Adipocyte (in vitro differentiated cells): ENCODE results near the gene GPANK1.
A peak's percentile ranks its signal among the peaks of the same experiment; 100 is the strongest.

Experiments
- DNase-seq: peaks from one replicate; pipeline ENCODE4 v3.0.0-alpha.2; 2015; ENCODE audit warnings: low read depth
- H3K27me3 ChIP-seq: replicated peaks from 2 replicates; pipeline ENCODE4 v1.7.0; 2013; ENCODE audit warnings: mild to moderate bottlenecking, low read length, moderate library complexity; ENCODE audit not compliant: control insufficient read depth, insufficient read depth
- H3K36me3 ChIP-seq: 2 replicates; pipeline ENCODE4 v1.7.0; 2013; ENCODE audit warnings: low read length, mild to moderate bottlenecking, moderate library complexity; ENCODE audit not compliant: control insufficient read depth, insufficient read depth, severe bottlenecking
- H3K4me1 ChIP-seq: 2 replicates; pipeline ENCODE4 v1.7.0; 2013; ENCODE audit warnings: mild to moderate bottlenecking, low read length, moderate library complexity; ENCODE audit not compliant: control insufficient read depth, insufficient read depth
- H3K4me3 ChIP-seq: 2 replicates; pipeline ENCODE4 v1.7.0; 2013; ENCODE audit warnings: mild to moderate bottlenecking, low read length, moderate library complexity
- H3K9ac ChIP-seq: 2 replicates; pipeline ENCODE4 v1.7.0; 2013; ENCODE audit warnings: mild to moderate bottlenecking, low read length, moderate library complexity
- H3K9me3 ChIP-seq: 2 replicates; pipeline ENCODE4 v1.7.0; 2013; ENCODE audit warnings: mild to moderate bottlenecking, low read length, moderate library complexity; ENCODE audit not compliant: control insufficient read depth

Gene GPANK1

DNA sequence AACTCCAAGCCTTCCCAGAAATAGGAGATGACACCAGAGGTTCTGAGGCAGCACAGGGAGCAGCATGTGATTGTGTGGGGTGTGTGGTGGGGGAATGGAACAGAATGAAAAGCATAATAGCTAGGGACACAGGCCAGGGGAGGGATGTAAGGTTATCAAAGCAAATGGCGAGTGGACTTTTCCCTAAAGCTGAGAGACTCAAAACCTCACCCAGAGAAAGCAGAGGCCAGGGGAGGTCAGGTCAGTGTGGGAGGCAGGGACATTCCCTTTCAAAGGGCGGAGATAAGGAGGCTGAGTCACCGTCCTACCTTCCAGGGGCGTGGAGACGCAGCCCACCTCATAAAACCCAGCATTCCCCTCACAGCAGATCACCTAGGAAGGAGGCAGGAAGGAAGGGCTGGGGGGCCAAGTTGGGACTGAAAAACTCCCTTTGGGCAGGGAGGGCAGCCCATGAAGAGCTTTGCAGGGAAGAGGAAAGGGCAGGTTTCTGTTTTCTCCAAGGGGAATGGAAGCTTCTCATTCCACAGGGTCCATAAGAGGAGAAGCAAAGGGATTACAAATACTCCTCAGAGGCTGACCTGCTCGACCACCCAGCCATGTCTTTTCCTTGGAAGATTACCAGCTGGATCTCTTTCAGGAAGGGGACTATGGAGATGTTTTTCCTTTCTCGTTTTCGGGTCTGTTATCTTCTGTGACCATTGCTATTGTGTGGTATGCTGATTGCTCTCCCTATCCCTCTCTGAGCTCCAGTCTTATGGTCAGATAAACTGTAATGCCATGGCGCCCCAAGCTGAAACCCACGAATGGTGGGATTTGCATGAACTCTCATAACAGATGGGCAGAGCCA is 25.7 kb upstream of the GPANK1 start:
- no peaks in the 10 kb centered on the region for H3K27me3 ChIP-seq
- no peak overlapping the region for H3K4me3 ChIP-seq
- H3K36me3 ChIP-seq: peaks cover 90% of the 10 kb centered on the region
- no peaks in the 10 kb centered on the region for H3K9me3 ChIP-seq
- no peaks in the 10 kb centered on the region for H3K4me1 ChIP-seq
- no peak overlapping the region for H3K9ac ChIP-seq
- DNase-seq: no peak

DNA sequence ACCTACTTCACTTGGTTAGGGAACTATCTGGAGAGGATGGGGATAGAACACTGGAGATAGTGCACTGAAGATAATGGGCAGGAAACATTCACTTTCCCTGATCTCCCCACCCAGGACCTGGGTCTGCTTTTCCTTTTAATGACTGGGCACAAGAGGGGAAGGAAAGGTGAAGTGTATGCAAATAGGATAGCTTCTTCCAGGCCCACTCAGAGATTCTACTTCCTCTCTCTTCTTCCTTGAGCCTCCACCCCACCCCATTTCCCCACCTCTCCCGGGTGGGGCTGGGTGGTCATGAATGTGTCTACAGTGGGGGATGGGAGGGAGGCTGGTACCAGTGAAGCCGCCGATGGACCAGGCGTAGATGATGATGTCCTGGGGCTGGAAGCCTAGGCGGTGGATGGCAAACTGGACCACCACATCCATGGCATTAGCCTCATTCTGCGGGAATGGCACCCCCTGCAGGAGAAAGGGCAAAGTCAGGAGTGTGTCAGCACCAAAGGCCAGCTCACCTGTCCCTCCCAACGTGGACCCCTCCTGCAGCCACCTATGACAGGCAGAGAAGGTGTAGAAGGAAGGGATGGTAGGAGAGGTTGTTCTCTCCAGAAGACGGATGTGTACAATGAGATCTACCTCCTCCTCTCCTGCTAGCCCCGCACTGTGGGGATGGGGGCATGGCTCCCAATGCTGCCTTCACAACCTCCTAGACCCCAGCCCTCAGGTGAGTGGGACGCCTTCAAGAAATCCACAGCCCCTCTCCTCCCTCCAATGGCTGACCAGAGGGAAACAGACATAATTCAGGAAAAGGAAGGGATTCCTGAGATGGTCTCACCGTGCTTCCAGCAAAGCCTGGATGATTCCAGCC is 24.7 kb upstream of the GPANK1 start:
- Histone ChIP-seq H3K4me3 (no peak overlapping the region), H3K27me3 (no peaks in the 10 kb centered on the region), H3K36me3 (peaks cover 82% of the 10 kb centered on the region), H3K4me1 (no peaks in the 10 kb centered on the region), H3K9ac (no peak overlapping the region), H3K9me3 (no peaks in the 10 kb centered on the region)
- DNase-seq: no peak

DNA sequence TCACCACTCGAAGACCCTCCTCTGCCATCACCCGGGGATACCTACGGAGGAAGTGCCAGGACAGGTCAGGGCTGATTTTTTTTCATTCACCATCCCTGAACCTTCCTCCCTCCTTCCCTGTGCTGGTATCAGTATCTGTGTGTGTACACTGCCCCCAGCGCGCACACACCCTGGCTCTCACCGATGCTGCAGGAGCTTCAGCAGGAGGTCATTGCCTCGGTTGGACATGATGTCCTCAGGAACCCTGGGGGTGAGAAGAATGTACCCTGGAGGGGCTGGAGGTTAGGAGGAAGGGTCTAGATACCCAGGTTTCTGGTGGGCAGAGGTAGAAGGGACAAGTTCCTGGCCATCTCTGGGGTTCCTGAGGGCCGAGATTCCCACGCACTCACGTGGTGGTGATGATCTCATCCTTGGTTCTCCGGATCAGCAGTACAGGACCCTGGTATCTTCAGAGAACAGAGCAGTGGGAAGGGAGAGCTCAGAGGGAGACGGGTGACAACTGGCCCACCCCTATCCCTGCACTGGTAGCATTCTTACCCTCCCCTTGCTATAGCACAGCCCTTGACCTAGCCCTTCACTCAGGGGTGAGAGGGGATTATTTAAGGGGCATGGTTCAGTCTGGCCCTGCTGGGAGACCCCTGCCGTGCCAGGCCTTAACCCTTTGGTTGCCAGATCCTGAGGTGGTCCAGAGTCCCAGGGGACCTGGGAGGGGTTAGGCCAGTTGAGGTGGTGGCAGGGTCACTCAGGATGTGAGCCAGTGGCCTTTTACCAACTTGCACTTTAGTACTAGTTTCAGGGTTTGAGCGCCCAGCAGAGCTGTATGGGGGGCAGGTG is 23.3 kb upstream of the GPANK1 start:
- no peak for DNase-seq
- Histone ChIP-seq H3K9me3 (no peaks in the 10 kb centered on the region), H3K9ac (no peak overlapping the region), H3K4me3 (no peak overlapping the region), H3K36me3 (peaks cover 70% of the 10 kb centered on the region), H3K4me1 (no peaks in the 10 kb centered on the region), H3K27me3 (no peaks in the 10 kb centered on the region)

DNA sequence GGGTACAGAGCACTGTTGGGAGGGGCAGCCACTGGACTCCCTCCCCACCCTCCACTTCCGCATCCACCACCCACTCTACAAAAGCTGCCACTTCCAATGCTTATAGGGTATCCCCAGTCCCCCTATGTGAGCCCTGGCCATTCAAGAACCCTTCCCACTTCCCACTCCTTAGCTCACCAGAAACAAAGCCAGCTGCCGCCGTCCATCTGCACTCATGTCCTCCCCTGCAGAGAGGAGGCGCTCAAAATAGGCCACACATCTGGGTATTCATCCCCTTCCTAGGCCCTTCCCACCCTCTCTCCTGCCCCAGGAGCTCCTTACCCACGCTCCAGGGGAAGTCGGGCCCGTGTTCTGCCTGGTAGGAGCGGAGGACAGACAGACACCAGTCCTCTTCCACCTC is 22.5 kb upstream of the GPANK1 start:
- H3K27me3 ChIP-seq: no peaks in the 10 kb centered on the region
- no peaks in the 10 kb centered on the region for H3K4me1 ChIP-seq
- no peak overlapping the region for H3K9ac ChIP-seq
- no peak for DNase-seq
- no peaks in the 10 kb centered on the region for H3K9me3 ChIP-seq
- no peak overlapping the region for H3K4me3 ChIP-seq
- peaks cover 62% of the 10 kb centered on the region for H3K36me3 ChIP-seq

DNA sequence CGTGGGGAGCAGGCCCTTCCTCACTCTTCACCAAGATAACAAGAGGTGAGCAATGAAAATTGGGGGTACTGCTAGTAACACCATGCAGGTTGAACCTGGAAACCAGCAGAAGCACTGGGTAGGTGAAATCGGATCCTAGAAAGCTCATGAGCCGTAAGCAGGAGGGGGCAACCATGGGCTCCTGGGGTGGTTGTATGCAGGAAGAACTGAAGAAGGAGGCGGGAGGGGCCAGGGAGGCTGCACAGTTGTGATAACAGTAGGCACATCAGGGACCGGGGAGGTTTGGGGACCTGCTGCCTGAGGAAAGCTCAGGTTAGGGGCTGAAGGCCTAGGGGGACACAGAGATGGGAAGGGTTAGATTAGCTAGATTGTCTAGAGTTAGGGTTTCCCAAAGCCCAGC is 21.7 kb upstream of the GPANK1 start:
- no peak overlapping the region for H3K9ac ChIP-seq
- no peak overlapping the region for H3K4me3 ChIP-seq
- peaks cover 3% of the 10 kb centered on the region for H3K4me1 ChIP-seq
- H3K36me3 ChIP-seq: peaks cover 57% of the 10 kb centered on the region
- H3K27me3 ChIP-seq: no peaks in the 10 kb centered on the region
- no peaks in the 10 kb centered on the region for H3K9me3 ChIP-seq
- no peak for DNase-seq

DNA sequence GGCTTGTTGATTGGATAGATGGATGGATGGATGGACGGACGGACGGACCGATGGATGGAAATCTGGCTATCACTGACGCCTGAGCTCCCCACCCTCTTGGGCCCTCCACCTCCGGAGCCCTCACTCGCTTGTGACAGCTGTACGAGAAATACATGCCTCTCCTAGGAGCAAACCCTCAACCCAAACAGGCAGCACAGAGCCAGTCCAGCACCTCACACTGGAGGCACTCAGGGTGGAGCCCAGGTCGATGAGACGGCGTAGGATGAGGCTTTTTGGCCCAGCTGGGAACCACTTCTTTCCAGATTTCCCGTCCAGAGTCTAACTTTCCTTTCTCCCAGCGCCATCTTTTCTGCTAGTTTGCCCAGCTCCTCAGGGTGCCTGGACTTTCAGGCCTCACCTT is 18.8 kb upstream of the GPANK1 start:
- H3K36me3 ChIP-seq: peaks cover 29% of the 10 kb centered on the region
- no peaks in the 10 kb centered on the region for H3K9me3 ChIP-seq
- no peaks in the 10 kb centered on the region for H3K27me3 ChIP-seq
- peaks cover 13% of the 10 kb centered on the region for H3K4me1 ChIP-seq
- no peak overlapping the region for H3K4me3 ChIP-seq
- no peak overlapping the region for H3K9ac ChIP-seq
- DNase-seq: no peak

DNA sequence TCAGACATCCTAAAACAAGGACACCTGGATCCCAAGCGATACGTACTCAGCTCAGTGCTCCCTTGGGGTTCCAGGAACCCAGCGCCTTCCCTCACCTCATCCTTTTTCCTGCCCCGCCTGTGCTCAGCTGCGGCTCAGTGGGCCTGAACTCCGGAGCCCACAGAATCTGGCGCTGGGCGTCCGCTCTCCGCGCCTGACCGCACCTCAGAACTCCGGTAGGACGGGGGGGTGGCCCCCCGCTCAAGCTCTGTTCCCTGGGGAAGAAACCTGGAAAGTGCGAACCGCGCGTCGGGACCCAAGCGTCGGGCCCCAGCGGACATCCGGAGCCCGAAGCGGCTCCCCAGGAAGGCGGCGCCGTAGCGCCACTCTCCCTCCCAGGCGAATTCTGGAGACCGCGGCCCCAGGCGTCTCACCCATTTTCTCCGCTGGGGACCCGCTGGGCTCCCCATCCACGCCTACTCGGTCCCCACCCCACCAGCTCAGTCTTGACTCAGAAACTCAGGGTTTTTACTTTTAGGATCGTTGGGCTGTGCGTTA is 16.4 kb upstream of the GPANK1 start:
- Histone ChIP-seq H3K4me1 (peaks cover 13% of the 10 kb centered on the region), H3K36me3 (peaks cover 5% of the 10 kb centered on the region), H3K9me3 (no peaks in the 10 kb centered on the region), H3K4me3 (peak overlapping the region; percentile 77), H3K9ac (peak overlapping the region; percentile 73), H3K27me3 (no peaks in the 10 kb centered on the region)
- DNase-seq: peak; percentile 80

DNA sequence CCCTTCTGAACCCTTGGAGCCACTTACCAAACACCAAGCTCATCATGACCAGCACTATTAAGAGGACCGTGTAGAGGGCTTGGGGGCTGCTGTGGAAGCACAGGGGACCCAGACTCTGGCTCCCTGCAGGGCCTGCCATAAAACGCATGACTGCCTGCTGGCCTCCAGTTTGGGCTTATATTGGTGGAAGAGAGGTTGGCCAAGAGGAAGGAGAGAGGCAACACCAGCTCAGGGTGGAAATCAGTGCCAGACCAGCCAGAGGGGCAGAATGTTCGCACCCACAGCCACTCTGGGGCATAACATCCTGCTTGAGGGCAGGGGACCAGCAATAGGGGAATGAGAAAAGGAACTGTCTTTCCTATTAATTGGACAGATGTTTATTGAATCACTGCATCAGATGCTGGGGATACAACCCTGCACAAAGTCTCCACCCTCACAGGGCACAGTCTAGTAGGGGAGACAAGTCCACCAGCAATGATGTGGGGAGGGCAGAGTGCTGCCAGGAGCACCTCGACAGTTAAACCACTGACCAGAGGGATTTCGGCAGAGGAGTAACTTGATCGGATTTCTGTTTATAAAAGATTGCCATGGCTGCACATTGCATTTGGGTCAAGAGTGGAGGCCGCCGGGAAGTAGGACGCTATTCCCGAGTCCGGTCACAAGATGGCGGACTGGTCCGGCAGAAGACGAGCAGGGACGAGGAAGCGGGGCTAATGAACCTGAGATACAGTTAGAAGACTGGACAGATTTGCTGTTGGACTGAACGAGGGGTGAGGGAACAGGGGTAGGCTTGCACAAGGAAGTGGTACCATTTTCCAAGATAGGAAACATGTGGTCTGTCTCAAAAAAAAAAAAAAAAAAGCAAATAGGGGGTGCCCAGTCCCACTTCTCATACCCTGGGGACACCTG is 15.7 kb upstream of the GPANK1 start, which contains the start of gene LY6G5C:
Gene LY6G5C (minus strand): TSS at position 842 of the 909 bp plus-strand sequence. CDS start 694 bp downstream, at position 148.
- peak within 1 kb of the TSS; percentile 77 for H3K4me3 ChIP-seq

DNA sequence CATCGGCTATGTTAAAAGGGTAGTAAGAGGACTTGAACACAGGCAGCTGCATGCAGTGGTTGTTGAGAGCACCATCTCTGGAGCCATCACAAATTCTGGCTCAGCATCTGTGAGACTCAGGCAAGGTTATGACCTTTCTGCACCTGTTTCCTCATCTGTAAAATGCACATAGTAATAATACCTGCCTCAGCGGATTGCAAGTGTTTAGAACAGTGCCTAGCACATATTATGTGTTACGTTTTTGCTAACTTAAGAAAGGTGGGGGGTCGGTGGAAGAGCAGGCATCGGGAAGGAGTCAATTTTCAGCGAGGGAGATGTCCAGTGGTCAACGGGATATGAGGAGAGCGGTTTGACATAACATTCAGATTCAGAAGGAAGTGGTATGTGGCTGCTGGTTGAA is 13.2 kb upstream of the GPANK1 start:
- H3K27me3 ChIP-seq: no peaks in the 10 kb centered on the region
- peaks cover 15% of the 10 kb centered on the region for H3K36me3 ChIP-seq
- no peak overlapping the region for H3K9ac ChIP-seq
- H3K4me3 ChIP-seq: no peak overlapping the region
- peaks cover 13% of the 10 kb centered on the region for H3K4me1 ChIP-seq
- no peak for DNase-seq
- H3K9me3 ChIP-seq: no peaks in the 10 kb centered on the region

More for the DNA sequence above, 15.7 kb upstream of the GPANK1 start, which contains the start of gene LY6G5C:
- peak; percentile 96 for DNase-seq
- Histone ChIP-seq H3K4me1 (peaks cover 13% of the 10 kb centered on the region), H3K9me3 (no peaks in the 10 kb centered on the region), H3K36me3 (no peaks in the 10 kb centered on the region), H3K27me3 (no peaks in the 10 kb centered on the region), H3K9ac (peak within 1 kb of the TSS; percentile 73)

DNA sequence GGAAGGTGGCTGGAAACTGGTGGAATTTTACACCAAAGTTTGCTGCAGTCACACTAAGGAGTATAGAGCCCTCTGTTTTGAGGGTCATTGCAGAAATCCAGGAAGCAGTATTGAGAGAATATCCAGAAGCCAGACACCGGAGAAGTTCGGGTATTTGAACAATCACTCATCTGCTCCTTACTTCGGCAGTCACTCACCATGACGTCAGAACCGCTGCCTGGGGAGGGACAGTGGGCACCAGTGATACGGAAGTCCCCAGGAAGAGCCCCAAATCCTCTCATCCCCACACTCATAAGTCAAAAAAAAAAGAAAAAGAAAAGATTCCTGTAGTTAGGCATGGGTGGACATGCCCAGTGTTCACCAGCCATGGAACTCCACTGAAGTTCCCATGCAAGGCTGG is 12.1 kb upstream of the GPANK1 start:
- Histone ChIP-seq H3K27me3 (no peaks in the 10 kb centered on the region), H3K4me3 (no peak overlapping the region), H3K4me1 (peaks cover 13% of the 10 kb centered on the region), H3K9ac (no peak overlapping the region), H3K36me3 (peaks cover 24% of the 10 kb centered on the region), H3K9me3 (no peaks in the 10 kb centered on the region)
- DNase-seq: no peak
